ENCODE measurements around the gene CTNNBL1. TPM values are rescaled to one million over a fixed set of nuclear protein-coding genes. Genes with fewer than 3 reads are reported as not detected.
"Not testable (repeated sequence)": the region's sequence is repeated elsewhere in the genome, so short reads cannot be mapped to it uniquely, and the experiment has no call there.

Gene CTNNBL1
- polyA plus RNA-seq = 100 to 1,000 TPM in 2 of 3 donors, 10 to 100 TPM in 1; 99.5 to 109 (median 105) TPM

GRCh38 chr20:37693635-37694626 is at the start of gene CTNNBL1:
Gene CTNNBL1 (plus strand): TSS chr20:37694030. CDS start chr20:37694123, 93 bp downstream.
- Mint-ChIP-seq H3K27me3 (ENCODE audit: low read depth in 3 of 3) (peaks cover 12 to 17% (median 12%) of the 10 kb centered on the region in 3 donors), H3K4me3 (peak within 1 kb of the TSS; percentile 95 to 100 (median 98)), H3K9me3 (no peaks in the 10 kb centered on the region), H3K36me3 (no peaks in the 10 kb centered on the region), H3K27ac (peak within 1 kb of the TSS; percentile 92 to 97 (median 95)), H3K4me1 (peaks cover 24 to 44% of the 10 kb centered on the region in 2 donors)
- DNase-seq = peak; percentile 95

GRCh38 chr20:37644605-37645004 is 49.2 kb upstream of the CTNNBL1 start:
- Mint-ChIP-seq H3K36me3 (no peaks in the 10 kb centered on the region), H3K27ac (no peak overlapping the region), H3K4me3 (no peak overlapping the region), H3K27me3 (ENCODE audit: low read depth in 3 of 3) (peaks cover 4 to 13% (median 7%) of the 10 kb centered on the region in 3 donors), H3K9me3 (no peaks in the 10 kb centered on the region), H3K4me1 (no peaks in the 10 kb centered on the region)
- no peak for DNase-seq

GRCh38 chr20:37647946-37648345 is 45.9 kb upstream of the CTNNBL1 start:
- H3K36me3 Mint-ChIP-seq = no peaks in the 10 kb centered on the region
- no peak overlapping the region for H3K27ac Mint-ChIP-seq
- DNase-seq = no peak
- no peaks in the 10 kb centered on the region for H3K9me3 Mint-ChIP-seq
- no peak overlapping the region for H3K4me3 Mint-ChIP-seq
- no peaks in the 10 kb centered on the region for H3K4me1 Mint-ChIP-seq
- H3K27me3 Mint-ChIP-seq (ENCODE audit: low read depth in 3 of 3) = peaks cover 0 to 11% (median 5%) of the 10 kb centered on the region in 3 donors

- no peaks in the 10 kb centered on the region for H3K9me3 Mint-ChIP-seq
- no peak for DNase-seq
- H3K27ac Mint-ChIP-seq = no peak overlapping the region
- H3K27me3 Mint-ChIP-seq (ENCODE audit: low read depth in 3 of 3) = peaks cover 0 to 17% (median 4%) of the 10 kb centered on the region in 3 donors
- no peaks in the 10 kb centered on the region for H3K36me3 Mint-ChIP-seq
- no peak overlapping the region for H3K4me3 Mint-ChIP-seq
- H3K4me1 Mint-ChIP-seq = no peaks in the 10 kb centered on the region
These were observed 44.8 kb upstream of the CTNNBL1 start for GRCh38 chr20:37649017-37649416.

GRCh38 chr20:37649676-37650370 is 44.0 kb upstream of the CTNNBL1 start:
- Mint-ChIP-seq H3K4me1 (no peaks in the 10 kb centered on the region), H3K4me3 (no peak overlapping the region), H3K27ac (no peak overlapping the region), H3K36me3 (no peaks in the 10 kb centered on the region), H3K27me3 (ENCODE audit: low read depth in 3 of 3) (peaks cover 0 to 15% (median 0%) of the 10 kb centered on the region in 3 donors), H3K9me3 (no peaks in the 10 kb centered on the region)
- DNase-seq = no peak

GRCh38 chr20:37650661-37651060 is 43.2 kb upstream of the CTNNBL1 start:
- Mint-ChIP-seq H3K27me3 (ENCODE audit: low read depth in 3 of 3) (peaks cover 0 to 11% (median 1%) of the 10 kb centered on the region in 3 donors), H3K4me3 (no peak overlapping the region), H3K9me3 (no peaks in the 10 kb centered on the region), H3K36me3 (no peaks in the 10 kb centered on the region), H3K4me1 (no peaks in the 10 kb centered on the region), H3K27ac (no peak overlapping the region)
- no peak for DNase-seq

GRCh38 chr20:37651932-37652331 is 41.9 kb upstream of the CTNNBL1 start:
- no peaks in the 10 kb centered on the region for H3K36me3 Mint-ChIP-seq
- H3K4me3 Mint-ChIP-seq = no peak overlapping the region
- no peaks in the 10 kb centered on the region for H3K4me1 Mint-ChIP-seq
- no peak overlapping the region for H3K27ac Mint-ChIP-seq
- no peaks in the 10 kb centered on the region for H3K9me3 Mint-ChIP-seq
- DNase-seq = peak in 2 of 3 donors; percentile 3 to 15
- peaks cover 0 to 11% (median 1%) of the 10 kb centered on the region in 3 donors for H3K27me3 Mint-ChIP-seq (ENCODE audit: low read depth in 3 of 3)

GRCh38 chr20:37656945-37657344 is 36.9 kb upstream of the CTNNBL1 start:
- H3K9me3 Mint-ChIP-seq = no peaks in the 10 kb centered on the region
- H3K27me3 Mint-ChIP-seq (ENCODE audit: low read depth in 3 of 3) = peaks cover 1 to 11% (median 6%) of the 10 kb centered on the region in 3 donors
- H3K36me3 Mint-ChIP-seq = no peaks in the 10 kb centered on the region
- DNase-seq = no peak
- H3K4me1 Mint-ChIP-seq = no peaks in the 10 kb centered on the region
- H3K4me3 Mint-ChIP-seq = no peak overlapping the region
- H3K27ac Mint-ChIP-seq = no peak overlapping the region

- DNase-seq = no peak
- no peaks in the 10 kb centered on the region for H3K36me3 Mint-ChIP-seq
- H3K9me3 Mint-ChIP-seq = no peaks in the 10 kb centered on the region
- no peak overlapping the region for H3K27ac Mint-ChIP-seq
- H3K27me3 Mint-ChIP-seq (ENCODE audit: low read depth in 3 of 3) = peaks cover 1 to 6% (median 5%) of the 10 kb centered on the region in 3 donors
- no peaks in the 10 kb centered on the region for H3K4me1 Mint-ChIP-seq
- H3K4me3 Mint-ChIP-seq = no peak overlapping the region
These were observed 35.7 kb upstream of the CTNNBL1 start for GRCh38 chr20:37657924-37658804.

- Mint-ChIP-seq H3K27me3 (ENCODE audit: low read depth in 3 of 3) (peaks cover 0 to 6% (median 2%) of the 10 kb centered on the region in 3 donors), H3K9me3 (peaks cover 0 to 3% (median 1%) of the 10 kb centered on the region in 6 donors), H3K4me1 (no peaks in the 10 kb centered on the region), H3K36me3 (no peaks in the 10 kb centered on the region), H3K4me3 (no peak overlapping the region), H3K27ac (no peak overlapping the region)
- no peak for DNase-seq
These were observed 32.3 kb upstream of the CTNNBL1 start for GRCh38 chr20:37661519-37661918.

GRCh38 chr20:37662308-37662707 is 31.5 kb upstream of the CTNNBL1 start:
- Mint-ChIP-seq H3K27ac (no peak overlapping the region), H3K4me1 (no peaks in the 10 kb centered on the region), H3K4me3 (no peak overlapping the region), H3K36me3 (no peaks in the 10 kb centered on the region), H3K27me3 (ENCODE audit: low read depth in 3 of 3) (peaks cover 0 to 6% (median 2%) of the 10 kb centered on the region in 3 donors), H3K9me3 (peaks cover 0 to 3% (median 1%) of the 10 kb centered on the region in 6 donors)
- DNase-seq = no peak

- H3K27me3 Mint-ChIP-seq (ENCODE audit: low read depth in 3 of 3) = peaks cover 1 to 11% (median 11%) of the 10 kb centered on the region in 3 donors
- H3K9me3 Mint-ChIP-seq, H3K4me3 Mint-ChIP-seq, DNase-seq, H3K27ac Mint-ChIP-seq, H3K4me1 Mint-ChIP-seq, H3K36me3 Mint-ChIP-seq: not testable (repeated sequence)
These were observed 29.2 kb upstream of the CTNNBL1 start for GRCh38 chr20:37664595-37664994.

GRCh38 chr20:37668166-37668565 is 25.7 kb upstream of the CTNNBL1 start:
- H3K9me3 Mint-ChIP-seq = peaks cover 0 to 3% (median 1%) of the 10 kb centered on the region in 6 donors
- H3K36me3 Mint-ChIP-seq = no peaks in the 10 kb centered on the region
- H3K4me1 Mint-ChIP-seq = no peaks in the 10 kb centered on the region
- H3K4me3 Mint-ChIP-seq = no peak overlapping the region
- no peak for DNase-seq
- no peak overlapping the region for H3K27ac Mint-ChIP-seq
- H3K27me3 Mint-ChIP-seq (ENCODE audit: low read depth in 3 of 3) = peaks cover 4 to 17% (median 13%) of the 10 kb centered on the region in 3 donors

Measured in immature natural killer cell (primary cell).